Panc1 (cell line): ENCODE data around the gene TSPAN31. TPM values are rescaled to one million over a fixed set of nuclear protein-coding genes. Genes with fewer than 3 reads are reported as not detected.
"Not testable (repeated sequence)": the region's sequence is repeated elsewhere in the genome, so short reads cannot be mapped to it uniquely, and the experiment has no call there.

Source experiments
- ATAC-seq: fragments of 200-7000 bp; cut with Tn5 transposase; 2 replicates; pipeline ENCODE4 v1.9.1; 2020; ENCODE audit warnings: mild to moderate bottlenecking, moderate library complexity
- BruUV-seq: library from RNA; stranded (reverse); fragments of 400-500 nt; replicated peaks from 2 replicates; lab custom pipeline; 2021; lab: Mats Ljungman, UMichigan
- CTCF ChIA-PET: fragments of 300-600 bp; sonication (Branson Sonifier 250); formaldehyde crosslinking; loops from one replicate; lab custom pipeline; 2022; ENCODE audit warnings: antibody characterized with exemption; lab: Charles Lee
- POLR2A ChIA-PET: fragments of 300-600 bp; sonication (Branson Sonifier 250); formaldehyde crosslinking; loops from one replicate; lab custom pipeline; 2022; ENCODE audit warnings: antibody characterized with exemption; lab: Charles Lee
- DNase-seq: peaks from one replicate; pipeline ENCODE4 v3.0.0-alpha.2; 2010; ENCODE audit warnings: low read depth, low spot score
- H3K27ac ChIP-seq: 2 replicates; pipeline ENCODE4 v1.5.1; 2011; ENCODE audit warnings: mild to moderate bottlenecking, low read length, inconsistent platforms
- H3K27me3 ChIP-seq: fragments of 200-500 bp; sonication (Bioruptor generic); 2 replicates; pipeline ENCODE4 v1.6.0; 2014; ENCODE audit warnings: low read length, inconsistent platforms; ENCODE audit not compliant: control insufficient read depth, insufficient read depth
- H3K36me3 ChIP-seq: fragments of 200-500 bp; sonication (Bioruptor generic); 2 replicates; pipeline ENCODE4 v1.5.1; 2014; ENCODE audit warnings: inconsistent platforms, mild to moderate bottlenecking, low read length, moderate library complexity; ENCODE audit not compliant: control insufficient read depth, insufficient read depth
- H3K4me1 ChIP-seq: 2 replicates; pipeline ENCODE4 v1.5.1; 2011; ENCODE audit warnings: inconsistent platforms, mild to moderate bottlenecking, low read length, moderate library complexity; ENCODE audit not compliant: control insufficient read depth, insufficient read depth
- H3K4me3 ChIP-seq, 2 experiments: 2 replicates each; pipeline ENCODE4 v1.5.1; 2011 to 2012; ENCODE audit warnings: low read depth in 2 of 2, low read length in 2 of 2, mild to moderate bottlenecking in 2 of 2, inconsistent platforms in 1 of 2, moderate library complexity in 1 of 2
- H3K9me3 ChIP-seq: fragments of 200-500 bp; sonication (Bioruptor generic); 2 replicates; pipeline ENCODE4 v1.5.1; 2014; ENCODE audit warnings: low read depth, mild to moderate bottlenecking, inconsistent platforms, low read length, moderate library complexity; ENCODE audit not compliant: control insufficient read depth, insufficient read depth
- CTCF ChIP-seq: fragments of 450-650 bp; IDR thresholded peaks from 2 replicates; pipeline ENCODE4 v1.5.1; 2017; ENCODE audit warnings: mild to moderate bottlenecking
- POLR2AphosphoS5 ChIP-seq: IDR thresholded peaks from 2 replicates; pipeline ENCODE4 v1.6.1; 2012; ENCODE audit warnings: mild to moderate bottlenecking, low read depth, low read length, moderate library complexity
- REST ChIP-seq, 2 experiments: IDR thresholded peaks; 2 replicates each; pipeline ENCODE4 v1.6.1; 2011 to 2012; ENCODE audit warnings: low read depth in 2 of 2, control low read depth in 1 of 2, low read length in 1 of 2, mild to moderate bottlenecking in 1 of 2, moderate library complexity in 1 of 2; ENCODE audit not compliant: insufficient read depth in 1 of 2
- SIN3A ChIP-seq: IDR thresholded peaks from 2 replicates; pipeline ENCODE4 v1.6.1; 2012; ENCODE audit warnings: low read depth, mild to moderate bottlenecking, low read length, moderate library complexity, borderline replicate concordance; ENCODE audit not compliant: insufficient read depth
- TCF7L2 ChIP-seq: IDR thresholded peaks from 2 replicates; pipeline ENCODE4 v1.6.1; 2011; ENCODE audit warnings: mild to moderate bottlenecking, low read depth, low read length, inconsistent platforms
- in situ Hi-C: cut with HindIII; loops from 2 replicates; pipeline ENCODE4 v1.10.0; 2016; ENCODE audit warnings: low sequenced_read_pairs, low pct_unique_long_range_greater_than_20kb
- intact Hi-C: fragments of 100-400 bp; cut with micrococcal nuclease; formaldehyde crosslinking; loops from one replicate; pipeline ENCODE4 v1.10.0; 2022; ENCODE audit not compliant: unreplicated experiment
- total RNA-seq: library from RNA; stranded (reverse); gene quantifications from one replicate; pipeline ENCODE4 v1.2.1, GENCODE V29; 2021; ENCODE audit not compliant: unreplicated experiment

TSPAN31 gene
- total RNA-seq, 1 experiment from 2014 or later = 17.5 TPM

- ATAC-seq, H3K27ac ChIP-seq: not testable (repeated sequence)
- CTCF ChIA-PET = interaction anchor here (0.6 to 0.7 kb wide), 3 partner anchors 122 to 670 kb away, joined by 3 read pairs; no protein-coding TSS in a partner anchor
Measured at GRCh38 chr12:57774634-57775033, 29.8 kb downstream of the TSPAN31 start.

DNA sequence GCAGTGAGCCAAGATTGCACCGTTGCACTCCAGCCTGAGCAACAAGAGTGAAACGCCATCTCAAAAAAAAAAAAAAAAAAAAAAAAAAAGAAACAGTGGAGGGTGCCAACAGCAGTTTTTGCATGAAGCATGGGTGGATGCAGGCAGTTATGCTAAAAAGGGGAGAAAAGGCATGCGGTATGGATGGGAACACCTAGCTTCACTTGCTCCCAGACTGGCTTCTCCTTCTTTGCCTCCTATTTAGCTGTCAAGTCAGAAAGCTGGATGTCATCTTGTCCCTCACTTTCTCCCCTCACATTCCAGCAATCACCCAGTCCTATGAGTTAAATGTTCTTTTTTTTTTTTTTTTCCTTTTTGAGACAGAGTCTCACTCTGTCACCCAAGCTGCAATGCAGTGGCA is 30.2 kb downstream of the TSPAN31 start:
- Histone ChIP-seq H3K27ac (no peak overlapping the region), H3K36me3 (peaks cover 2% of the 10 kb centered on the region; the same call in 1 of the 2 replicates), H3K4me3 (no peak overlapping the region), H3K4me1 (peaks cover 4% of the 10 kb centered on the region; the same call in 1 of the 2 replicates), H3K27me3 (no peaks in the 10 kb centered on the region), H3K9me3 (no peaks in the 10 kb centered on the region)
- ATAC-seq (no peak), DNase-seq (no peak)
- intact Hi-C loops = no loop called here
- no TSS peak for BruUV-seq
- POLR2A ChIA-PET = interaction anchor here (0.6 kb wide), 1 partner anchor 31 kb away, joined by 3 read pairs; no protein-coding TSS in a partner anchor
- CTCF ChIA-PET = interaction anchor here (0.6 to 0.7 kb wide), 4 partner anchors 30 to 670 kb away, joined by 3 to 9 read pairs (median 3); partner anchors contain the start of gene TSPAN31
- in situ Hi-C loops = no loop called here
- TF ChIP-seq POLR2AphosphoS5 (no peak), TCF7L2 (no peak), SIN3A (no peak), CTCF (no peak), REST (IDR thresholded peaks at IDR 0.05; ENCODE audit: insufficient read depth in 1 of 2, low read depth in 2 of 2, low read length in 1 of 2) (no peak)

More at GRCh38 chr12:57774634-57775033, 29.8 kb downstream of the TSPAN31 start:
- H3K9me3 ChIP-seq, intact Hi-C loops, H3K36me3 ChIP-seq, in situ Hi-C loops, H3K27me3 ChIP-seq, H3K4me1 ChIP-seq, H3K4me3 ChIP-seq, BruUV-seq, DNase-seq: not testable (repeated sequence)
- POLR2A ChIA-PET = interaction anchor here (0.6 kb wide), 1 partner anchor 31 kb away, joined by 3 read pairs; no protein-coding TSS in a partner anchor

GRCh38 chr12:57775563-57776246 is 30.9 kb downstream of the TSPAN31 start:
- H3K4me3 ChIP-seq = no peak overlapping the region
- no peaks in the 10 kb centered on the region for H3K9me3 ChIP-seq
- ATAC-seq (no peak), DNase-seq (no peak)
- H3K4me1 ChIP-seq = peaks cover 4% of the 10 kb centered on the region; the same call in 1 of the 2 replicates
- H3K27ac ChIP-seq = no peak overlapping the region
- intact Hi-C loops = no loop called here
- POLR2A ChIA-PET = no interaction called here
- in situ Hi-C loops = no loop called here
- no peak for TF ChIP-seq POLR2AphosphoS5
- no peak for TF ChIP-seq REST (IDR thresholded peaks at IDR 0.05; ENCODE audit: insufficient read depth in 1 of 2, low read depth in 2 of 2, low read length in 1 of 2)
- TF ChIP-seq TCF7L2 = no peak
- no peak; the same call in 1 of the 2 replicates for TF ChIP-seq CTCF
- TF ChIP-seq SIN3A = no peak
- H3K27me3 ChIP-seq = no peaks in the 10 kb centered on the region
- H3K36me3 ChIP-seq = peaks cover 2% of the 10 kb centered on the region; the same call in 1 of the 2 replicates
- CTCF ChIA-PET = interaction anchor here (0.6 to 0.7 kb wide), 2 partner anchors 31 to 165 kb away, joined by 3 to 9 read pairs; partner anchors contain the start of gene TSPAN31
- no TSS peak for BruUV-seq
